Umbilical cord (tissue), 2 donors: ENCODE data around the gene ZNFX1. TPM values are rescaled to one million over a fixed set of nuclear protein-coding genes. Genes with fewer than 3 reads are reported as not detected.

Experiments
- DNase-seq: peaks from one replicate; pipeline ENCODE4 v3.0.0-alpha.2; 2015; ENCODE audit warnings: low spot score
- total RNA-seq: library from RNA; depleted of rRNA; stranded (reverse); fragments of >200 nt; gene quantifications from one replicate; pipeline ENCODE4 v1.2.3, GENCODE V29; 2014; ENCODE audit warnings: low replicate concordance; ENCODE audit not compliant: insufficient read depth

Gene ZNFX1
- total RNA-seq, 1 donor from 2014 or later = 20.0 TPM

GRCh38 chr20:49279677-49280462, 2.0 kb upstream of the ZNFX1 start:
- DNase-seq = no peak

DNA sequence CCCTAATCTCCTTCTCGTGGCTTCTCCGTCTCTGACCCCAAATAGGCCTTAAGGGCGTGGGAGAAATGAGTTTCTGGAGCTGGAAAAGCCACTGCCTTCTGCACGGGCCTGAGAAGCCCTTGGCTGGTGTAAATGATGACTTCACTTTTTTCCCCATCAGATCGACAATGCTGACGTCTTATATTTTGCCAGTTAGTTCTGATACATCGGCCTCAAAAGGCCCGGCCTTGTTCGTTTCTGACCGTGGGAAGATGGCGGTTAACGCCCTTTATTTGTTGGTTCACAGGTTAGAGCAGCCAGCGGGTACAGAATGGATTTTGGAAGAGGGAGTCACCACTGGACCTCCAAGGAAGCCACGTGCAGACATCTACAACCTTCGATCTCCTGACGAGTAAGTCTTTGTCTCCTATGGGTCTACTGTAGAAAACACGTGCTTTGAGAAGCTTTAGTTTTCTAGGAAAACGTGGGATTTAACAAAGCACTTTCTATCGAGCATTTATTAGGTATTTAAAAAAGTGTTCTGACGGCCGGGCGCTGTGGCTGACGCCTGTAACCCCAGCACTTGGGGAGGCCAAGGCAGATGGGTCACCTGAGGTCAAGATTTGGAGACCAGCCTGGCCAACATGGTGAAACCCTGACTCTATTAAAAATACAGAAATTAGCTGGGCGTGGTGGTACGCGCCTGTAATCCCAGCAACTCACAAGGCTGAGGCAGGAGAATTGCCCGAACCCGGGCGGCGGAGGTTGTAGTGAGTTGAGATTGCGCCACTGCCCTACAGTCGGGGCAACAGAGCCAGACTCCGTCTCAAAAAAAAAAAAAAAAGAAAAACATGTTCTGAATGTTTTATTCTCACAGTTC, 1.2 kb upstream of the ZNFX1 start:
- DNase-seq = no peak

- DNase-seq = no peak
Observed at GRCh38 chr20:49277786-49278035, 146 bp downstream of the ZNFX1 start.

GRCh38 chr20:49276961-49277785, 684 bp downstream of the ZNFX1 start:
- peak; percentile 31 for DNase-seq

GRCh38 chr20:49276161-49276960, 1.5 kb downstream of the ZNFX1 start:
- peak; percentile 59 for DNase-seq

GRCh38 chr20:49275636-49276035, 2.2 kb downstream of the ZNFX1 start:
- no peak for DNase-seq

- DNase-seq = no peak
Observed at GRCh38 chr20:49275216-49275615, 2.6 kb downstream of the ZNFX1 start.

GRCh38 chr20:49273696-49274277, 4.1 kb downstream of the ZNFX1 start:
- no peak for DNase-seq

- no peak for DNase-seq
Observed at GRCh38 chr20:49272654-49273053, 5.2 kb downstream of the ZNFX1 start.

GRCh38 chr20:49270736-49271135, 7.1 kb downstream of the ZNFX1 start:
- no peak for DNase-seq

DNA sequence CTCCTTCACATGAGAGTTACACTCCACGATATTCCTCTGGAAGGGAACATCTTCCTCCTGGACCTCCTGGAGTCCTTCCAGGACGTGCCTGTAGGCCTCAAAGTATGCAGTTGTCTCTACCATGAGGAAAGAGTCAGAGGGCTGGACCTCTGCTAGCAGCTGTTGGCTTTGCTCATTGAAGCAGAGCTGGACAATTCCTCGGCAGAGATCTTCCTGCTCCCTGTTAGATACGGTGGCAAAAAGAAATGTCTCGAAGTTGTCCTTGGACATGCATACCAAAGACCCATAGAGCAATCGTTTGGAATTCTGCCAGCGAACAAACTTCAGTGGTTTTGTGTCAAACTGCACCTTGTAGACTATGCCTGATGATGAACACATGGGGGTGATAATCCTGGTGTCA, 7.7 kb downstream of the ZNFX1 start:
- no peak for DNase-seq

- no peak for DNase-seq
Observed at GRCh38 chr20:49268600-49269365, 9.1 kb downstream of the ZNFX1 start.

- DNase-seq = no peak
Observed at GRCh38 chr20:49267327-49267726, 10.5 kb downstream of the ZNFX1 start.

DNA sequence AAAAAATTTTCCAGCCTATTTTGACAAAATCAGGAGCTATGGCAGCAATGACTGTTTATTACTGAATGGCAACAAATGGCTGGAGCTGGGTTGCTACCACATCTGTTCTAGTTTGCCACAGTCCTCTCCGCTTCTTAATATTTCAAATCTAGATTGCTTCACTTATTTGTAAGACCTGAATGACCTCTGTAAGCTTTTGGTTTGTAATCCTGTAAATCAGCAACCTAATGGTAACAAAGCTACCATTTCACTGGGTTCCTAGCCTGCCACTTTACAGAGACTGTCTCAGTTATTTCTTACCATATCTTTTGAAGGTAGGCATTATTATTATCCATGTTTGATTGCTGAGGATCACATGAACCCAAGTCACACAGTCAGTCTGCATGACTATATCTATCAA, 15.4 kb downstream of the ZNFX1 start:
- no peak for DNase-seq

DNA sequence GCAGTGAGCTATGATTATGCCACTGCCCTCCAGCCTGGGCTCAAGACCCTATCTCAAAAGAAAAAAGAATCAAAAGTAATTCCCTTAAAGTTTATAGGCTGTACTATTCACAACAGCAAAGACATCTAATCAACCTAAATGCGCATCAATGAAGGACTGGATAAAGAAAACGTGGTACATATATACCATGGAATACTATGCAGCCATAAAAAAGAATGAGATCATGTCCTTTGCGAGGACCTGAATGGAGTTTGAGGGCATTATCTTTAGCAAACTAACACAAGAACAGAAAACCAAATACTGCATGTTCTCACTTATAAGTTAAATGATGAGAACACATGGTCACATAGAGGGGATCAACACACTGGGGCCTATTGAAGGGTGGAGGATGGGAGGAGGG, 16.7 kb downstream of the ZNFX1 start:
- no peak for DNase-seq

GRCh38 chr20:49260218-49260617, 17.6 kb downstream of the ZNFX1 start:
- no peak for DNase-seq

GRCh38 chr20:49259799-49260198, 18.1 kb downstream of the ZNFX1 start:
- no peak for DNase-seq

DNA sequence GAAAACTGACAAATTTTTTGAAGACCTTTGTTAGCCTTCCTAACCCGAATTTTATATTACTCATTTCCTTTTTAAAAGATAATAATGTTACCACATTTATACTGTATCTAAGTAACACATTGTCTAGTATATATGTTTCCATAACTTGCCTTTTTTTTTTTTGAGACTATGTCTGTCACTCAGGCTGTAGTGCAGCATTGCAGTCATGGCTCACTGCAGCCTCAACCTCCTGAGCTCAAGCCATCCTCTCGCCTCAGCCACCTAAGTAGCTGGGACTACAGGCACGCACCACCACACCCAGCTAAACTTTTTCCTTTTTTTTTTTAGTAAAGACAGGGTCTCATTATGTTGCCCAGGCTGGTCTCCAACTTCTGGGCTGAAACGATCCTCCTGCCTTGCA, 18.6 kb downstream of the ZNFX1 start:
- DNase-seq = no peak

GRCh38 chr20:49256261-49256660, 21.6 kb downstream of the ZNFX1 start:
- no peak for DNase-seq
